SK-N-MC (cell line): ENCODE data around the gene GNAO1.

Experiments used
- DNase-seq: peaks from one replicate; pipeline ENCODE4 v3.0.0-alpha.2; 2011; ENCODE audit warnings: low read depth, low spot score
- H3K27ac ChIP-seq: fragments of 200-600 bp; sonication (generic); 2 replicates; pipeline ENCODE4 v1.5.1; 2016; ENCODE audit warnings: mixed run types
- H3K36me3 ChIP-seq: fragments of 200-600 bp; sonication (generic); 2 replicates; pipeline ENCODE4 v1.6.1; 2017; ENCODE audit warnings: antibody characterized with exemption, low read length, mixed read lengths; ENCODE audit not compliant: insufficient read depth
- H3K4me3 ChIP-seq: fragments of 200-600 bp; sonication (generic); 2 replicates; pipeline ENCODE4 v1.5.1; 2016
- H3K9ac ChIP-seq: fragments of 200-600 bp; sonication (generic); 2 replicates; pipeline ENCODE4 v1.8.0; 2017; ENCODE audit warnings: mixed run types, mixed read lengths; ENCODE audit not compliant: insufficient read length
- H3K9me3 ChIP-seq: fragments of 200-600 bp; sonication (generic); 2 replicates; pipeline ENCODE4 v1.6.1; 2017; ENCODE audit warnings: low read depth, mild to moderate bottlenecking, antibody characterized with exemption, low read length, moderate library complexity, mixed read lengths
- EZH2 ChIP-seq: fragments of 200-600 bp; sonication (generic); IDR thresholded peaks from one replicate; pipeline ENCODE4 v1.6.1; 2017; ENCODE audit warnings: antibody characterized with exemption
- FOXP2 ChIP-seq: optimal IDR thresholded peaks from 2 replicates; pipeline ENCODE3; 2011; ENCODE audit warnings: mild to moderate bottlenecking, moderate library complexity; ENCODE audit not compliant: insufficient read depth; ENCODE audit errors: extremely low read length, control extremely low read depth
- POLR2AphosphoS5 ChIP-seq: IDR thresholded peaks from 2 replicates; pipeline ENCODE4 v1.6.1; 2012; ENCODE audit warnings: mild to moderate bottlenecking, low read depth, low read length, borderline replicate concordance

GNAO1 gene

GRCh38 chr16:56278196-56278855 lies 87.0 kb downstream of the GNAO1 start:
- DNase-seq = no peak
- Histone ChIP-seq H3K36me3 (no peaks in the 10 kb centered on the region), H3K9me3 (no peaks in the 10 kb centered on the region), H3K27ac (no peak overlapping the region), H3K4me3 (no peak overlapping the region), H3K9ac (no peak overlapping the region)
- no peak for TF ChIP-seq POLR2AphosphoS5
- no peak for TF ChIP-seq FOXP2

GRCh38 chr16:56279132-56279531 lies 87.8 kb downstream of the GNAO1 start:
- Histone ChIP-seq H3K36me3 (no peaks in the 10 kb centered on the region), H3K4me3 (no peak overlapping the region), H3K9me3 (no peaks in the 10 kb centered on the region), H3K27ac (no peak overlapping the region), H3K9ac (no peak overlapping the region)
- TF ChIP-seq EZH2 (no peak), POLR2AphosphoS5 (no peak), FOXP2 (no peak)
- no peak for DNase-seq

GRCh38 chr16:56279914-56280313 lies 88.6 kb downstream of the GNAO1 start:
- DNase-seq = no peak
- H3K4me3 ChIP-seq = no peak overlapping the region
- H3K36me3 ChIP-seq = no peaks in the 10 kb centered on the region
- no peak overlapping the region for H3K27ac ChIP-seq
- TF ChIP-seq EZH2 = no peak
- no peak for TF ChIP-seq POLR2AphosphoS5
- no peak for TF ChIP-seq FOXP2
- H3K9me3 ChIP-seq = no peaks in the 10 kb centered on the region
- H3K9ac ChIP-seq = no peak overlapping the region

- DNase-seq = no peak
- Histone ChIP-seq H3K9ac (no peak overlapping the region), H3K9me3 (no peaks in the 10 kb centered on the region), H3K27ac (no peak overlapping the region), H3K4me3 (no peak overlapping the region), H3K36me3 (no peaks in the 10 kb centered on the region)
- no peak for TF ChIP-seq EZH2
- no peak for TF ChIP-seq FOXP2
- no peak for TF ChIP-seq POLR2AphosphoS5
These were observed 90.0 kb downstream of the GNAO1 start for GRCh38 chr16:56281249-56281805.

- no peak for TF ChIP-seq POLR2AphosphoS5
- TF ChIP-seq EZH2 = no peak
- TF ChIP-seq FOXP2 = no peak
- H3K9me3 ChIP-seq = no peaks in the 10 kb centered on the region
- no peaks in the 10 kb centered on the region for H3K36me3 ChIP-seq
- no peak overlapping the region for H3K27ac ChIP-seq
- H3K4me3 ChIP-seq = no peak overlapping the region
- H3K9ac ChIP-seq = no peak overlapping the region
- DNase-seq = no peak
These were observed 91.2 kb downstream of the GNAO1 start for GRCh38 chr16:56282451-56282850.

- no peak for DNase-seq
- no peak for TF ChIP-seq POLR2AphosphoS5
- TF ChIP-seq EZH2 = no peak
- TF ChIP-seq FOXP2 = no peak
- Histone ChIP-seq H3K9me3 (no peaks in the 10 kb centered on the region), H3K27ac (no peak overlapping the region), H3K36me3 (no peaks in the 10 kb centered on the region), H3K4me3 (no peak overlapping the region), H3K9ac (no peak overlapping the region)
These were observed 93.2 kb downstream of the GNAO1 start for GRCh38 chr16:56284521-56284920.

GRCh38 chr16:56286809-56287208 lies 95.5 kb downstream of the GNAO1 start:
- no peak for TF ChIP-seq FOXP2
- TF ChIP-seq POLR2AphosphoS5 = no peak
- Histone ChIP-seq H3K36me3 (no peaks in the 10 kb centered on the region), H3K27ac (no peak overlapping the region), H3K4me3 (no peak overlapping the region), H3K9me3 (no peaks in the 10 kb centered on the region), H3K9ac (no peak overlapping the region)
- DNase-seq = no peak

GRCh38 chr16:56288019-56288418 lies 96.7 kb downstream of the GNAO1 start:
- Histone ChIP-seq H3K27ac (no peak overlapping the region), H3K9me3 (no peaks in the 10 kb centered on the region), H3K4me3 (no peak overlapping the region), H3K9ac (no peak overlapping the region), H3K36me3 (no peaks in the 10 kb centered on the region)
- no peak for DNase-seq
- TF ChIP-seq EZH2 (no peak), FOXP2 (no peak)

GRCh38 chr16:56289416-56289815 lies 98.1 kb downstream of the GNAO1 start:
- Histone ChIP-seq H3K27ac (no peak overlapping the region), H3K4me3 (no peak overlapping the region), H3K36me3 (no peaks in the 10 kb centered on the region), H3K9me3 (no peaks in the 10 kb centered on the region), H3K9ac (no peak overlapping the region)
- TF ChIP-seq POLR2AphosphoS5 = no peak
- no peak for TF ChIP-seq FOXP2
- no peak for TF ChIP-seq EZH2
- no peak for DNase-seq

GRCh38 chr16:56289862-56290261 lies 98.6 kb downstream of the GNAO1 start:
- DNase-seq = no peak
- Histone ChIP-seq H3K36me3 (no peaks in the 10 kb centered on the region), H3K27ac (no peak overlapping the region), H3K9ac (no peak overlapping the region), H3K4me3 (no peak overlapping the region), H3K9me3 (no peaks in the 10 kb centered on the region)
- TF ChIP-seq EZH2 (no peak), FOXP2 (no peak), POLR2AphosphoS5 (no peak)
